HTR-8/SVneo (cell line): Measurements from ENCODE around the gene TMEM125.

Experiments
- DNase-seq: peaks from one replicate; pipeline ENCODE4 v3.0.0; 2011; ENCODE audit warnings: low spot score, mixed read lengths; ENCODE audit not compliant: insufficient read length
- FAIRE-seq: peaks from 2 replicates; lab custom pipeline; 2011; peaks lifted over from hg19 to GRCh38; lab: Jason Lieb, UNC

TMEM125 gene

DNA sequence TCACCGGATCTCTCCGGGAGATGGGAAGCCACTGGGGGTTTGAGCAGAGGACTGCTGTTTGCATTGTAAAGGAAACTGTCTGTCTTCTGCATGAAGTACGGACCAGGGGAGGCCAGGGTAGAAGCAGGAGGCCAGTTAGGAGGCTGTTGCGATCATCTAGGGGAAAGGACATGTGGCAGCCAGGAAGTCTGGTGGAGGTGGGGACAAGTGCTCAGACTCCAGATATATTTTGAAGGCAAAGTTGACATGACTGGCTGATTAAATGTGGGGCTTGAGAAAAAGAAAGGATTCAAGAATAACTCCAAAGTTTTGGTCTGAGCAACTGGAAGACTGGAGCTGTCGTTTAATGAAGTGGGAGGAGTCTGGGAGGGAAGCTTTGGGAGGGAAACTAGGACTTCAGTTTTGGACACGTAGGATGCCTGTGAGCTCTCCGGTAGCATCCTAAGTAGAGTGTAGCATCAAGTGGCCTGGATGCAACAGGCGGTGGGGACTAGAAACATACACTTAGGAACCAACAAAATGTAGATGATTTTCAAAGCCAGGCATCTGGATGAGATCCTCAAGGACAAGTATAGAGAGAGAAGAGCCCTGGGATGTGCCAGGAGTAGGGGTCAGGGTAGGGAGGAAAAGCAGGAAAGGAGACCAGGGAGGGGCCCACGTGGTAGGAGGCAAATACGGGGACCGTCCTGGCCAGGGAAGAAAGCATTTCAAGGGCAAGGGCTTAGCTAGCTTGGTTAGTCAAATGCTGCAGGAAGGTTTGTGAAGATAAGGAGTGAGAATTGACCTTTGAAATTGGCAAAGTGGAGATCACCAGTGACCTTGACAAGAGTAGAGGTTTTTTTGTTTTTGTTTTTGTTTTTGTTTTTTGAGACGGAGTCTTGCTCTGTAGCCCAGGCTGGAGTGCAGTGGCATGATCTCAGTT is 19.3 kb downstream of the TMEM125 start:
- FAIRE-seq (no peak), DNase-seq (no peak)

DNA sequence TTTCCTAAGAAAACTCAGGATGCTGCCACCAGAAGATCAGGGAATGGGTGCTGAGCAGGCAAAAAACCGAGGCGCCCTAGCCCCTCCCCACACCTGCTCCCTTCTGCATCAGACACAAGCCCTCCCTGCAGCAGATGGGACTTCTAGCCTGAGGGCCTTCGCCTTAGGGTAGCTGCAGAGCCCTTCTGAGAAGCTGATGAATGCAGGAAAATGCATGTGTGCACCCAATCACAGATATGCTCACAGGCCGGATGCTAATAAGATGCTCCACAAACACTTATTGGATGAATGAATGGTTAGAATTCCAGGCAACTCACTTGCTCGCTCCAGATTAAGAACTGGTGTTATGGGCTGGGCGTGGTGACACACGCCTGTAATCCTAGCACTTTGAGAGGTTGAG is 22.4 kb downstream of the TMEM125 start:
- DNase-seq, result no peak
- no peak for FAIRE-seq

DNA sequence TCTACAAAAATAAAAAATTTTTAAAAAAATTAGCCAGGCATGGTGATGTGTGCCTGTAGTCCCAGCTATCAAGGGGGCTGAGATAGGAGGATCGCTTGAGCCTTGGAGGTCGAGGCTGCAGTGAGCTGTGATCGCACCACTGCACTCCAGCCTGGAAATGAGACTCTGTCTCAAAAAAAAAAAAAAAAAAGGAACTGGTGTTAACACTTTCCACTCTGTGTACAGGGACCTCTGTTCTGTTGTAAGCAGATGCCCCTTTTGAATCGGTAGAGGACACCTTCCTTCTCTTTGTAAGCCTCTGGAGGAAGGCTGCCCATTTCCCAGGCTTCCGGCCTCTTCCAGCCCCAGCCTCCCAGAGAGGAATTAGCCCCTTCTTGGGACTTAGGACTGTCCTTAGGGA is 22.9 kb downstream of the TMEM125 start:
- no peak for DNase-seq

DNA sequence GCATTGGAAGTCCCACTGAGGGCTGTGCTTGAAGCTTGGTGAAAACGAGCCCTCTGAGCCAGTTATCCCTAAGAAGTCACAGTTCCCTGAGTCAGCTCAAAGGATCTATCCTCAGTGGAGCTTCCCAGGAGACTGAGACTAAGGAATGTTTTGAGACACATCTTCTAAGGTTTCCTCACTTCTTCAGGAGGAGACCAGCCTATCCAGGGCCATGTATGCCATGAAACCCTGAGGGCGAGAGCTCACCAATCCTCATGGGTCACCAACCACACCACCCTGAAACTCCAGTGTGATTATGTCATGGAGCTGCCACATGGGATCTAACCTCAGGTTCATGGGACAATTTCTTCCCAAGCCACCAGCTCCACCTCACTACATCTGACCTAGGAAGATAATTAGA is 23.4 kb downstream of the TMEM125 start:
- DNase-seq (no peak), FAIRE-seq (no peak)

More for the DNA sequence above, 22.9 kb downstream of the TMEM125 start:
- FAIRE-seq, result no peak

DNA sequence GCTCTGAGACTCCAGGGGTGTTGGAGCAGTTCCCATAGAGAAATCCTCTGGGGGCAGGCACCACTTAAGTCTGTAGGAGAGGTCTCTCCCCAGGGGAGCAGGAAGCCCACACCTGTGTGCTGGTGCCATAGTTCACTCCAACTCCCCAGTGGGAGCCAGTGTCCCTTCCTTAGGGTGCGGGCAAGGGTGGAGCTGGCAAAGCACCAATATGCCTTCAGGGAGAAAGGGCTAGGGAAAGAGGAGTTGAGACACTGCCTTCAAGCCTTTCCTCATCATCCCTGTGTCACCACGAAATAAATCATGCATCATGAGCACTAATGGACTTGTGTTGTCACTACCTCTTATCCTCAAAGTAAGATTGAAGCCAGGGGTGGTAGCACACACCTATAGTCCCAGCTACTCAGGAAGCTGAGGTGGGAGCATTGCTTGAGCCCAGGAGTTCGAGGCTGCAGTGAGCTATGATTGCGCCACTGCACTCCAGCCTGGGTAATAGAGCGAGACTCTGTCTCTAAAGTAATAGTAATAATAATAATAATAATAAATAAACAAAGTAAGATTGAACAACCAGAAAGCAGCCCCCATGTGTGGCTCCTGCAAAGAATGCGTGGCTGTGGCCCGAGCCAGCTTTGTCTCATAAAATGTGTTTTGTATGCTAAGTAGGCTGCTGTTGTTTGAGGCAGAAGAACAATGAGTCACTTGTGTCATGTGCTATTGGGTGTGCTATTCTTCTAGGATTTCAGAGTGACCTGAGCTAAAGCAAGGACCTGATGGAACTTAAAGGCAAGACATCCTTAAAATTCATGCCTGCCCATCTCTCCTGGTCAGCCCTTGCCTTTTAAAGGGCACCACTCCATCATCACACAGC is 24.3 kb downstream of the TMEM125 start:
- DNase-seq, result peak; percentile 35
- FAIRE-seq, result no peak

DNA sequence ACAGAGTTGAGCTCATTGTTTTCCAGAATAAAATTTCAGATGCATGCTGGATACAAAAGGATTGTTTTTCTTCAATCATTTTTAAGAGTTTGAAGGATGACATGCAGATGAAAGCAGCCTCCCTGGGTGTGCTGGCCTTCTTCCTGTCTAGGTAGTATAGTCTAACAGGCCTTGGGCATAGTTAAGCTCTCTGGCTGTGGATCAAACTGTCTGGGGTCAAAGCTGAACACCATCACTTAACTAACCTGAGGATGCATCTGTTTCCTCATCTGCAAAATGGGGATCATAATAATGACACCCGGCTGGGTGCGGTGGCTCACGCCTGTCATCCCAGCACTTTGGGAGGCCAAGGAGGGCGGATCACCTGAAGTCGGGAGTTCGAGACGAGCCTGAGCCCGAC is 25.0 kb downstream of the TMEM125 start:
- FAIRE-seq (no peak), DNase-seq (no peak)

DNA sequence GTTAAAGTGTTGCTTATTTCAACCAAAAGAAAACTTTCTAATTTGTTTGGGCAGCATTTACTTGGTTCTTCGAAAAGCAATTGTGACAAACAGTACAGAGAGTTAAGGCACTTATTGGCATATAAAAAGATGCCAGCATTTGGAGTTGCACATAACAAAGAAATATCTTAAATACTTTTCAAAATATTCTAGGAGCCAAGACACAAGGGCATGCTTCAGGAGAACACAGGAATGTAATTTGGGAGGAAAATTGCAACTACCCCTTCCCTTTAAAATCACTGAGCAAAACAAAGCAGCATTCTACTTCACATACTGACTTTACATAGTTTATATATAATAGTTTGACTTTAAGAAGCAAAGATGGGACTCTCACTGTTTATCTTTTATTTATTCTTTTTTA is 26.4 kb downstream of the TMEM125 start:
- no peak for FAIRE-seq
- no peak for DNase-seq

DNA sequence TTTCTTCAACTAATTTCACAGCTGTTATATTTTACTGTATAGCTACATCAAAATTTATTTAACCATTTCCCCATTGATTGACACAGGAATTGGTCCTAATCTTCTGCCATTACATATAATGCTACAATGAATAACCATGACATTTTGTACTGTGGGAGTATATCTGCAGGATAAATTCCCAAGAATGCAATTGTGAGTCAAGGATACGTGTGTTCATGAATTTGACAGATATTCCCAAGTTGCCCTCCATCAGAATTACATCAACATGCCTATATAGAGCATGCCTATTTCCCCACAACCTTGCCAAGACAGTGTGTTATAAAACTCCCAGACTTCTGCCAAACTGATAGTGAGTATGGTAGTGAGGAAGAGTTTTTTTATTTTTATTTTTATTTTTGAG is 28.3 kb downstream of the TMEM125 start:
- no peak for FAIRE-seq

DNA sequence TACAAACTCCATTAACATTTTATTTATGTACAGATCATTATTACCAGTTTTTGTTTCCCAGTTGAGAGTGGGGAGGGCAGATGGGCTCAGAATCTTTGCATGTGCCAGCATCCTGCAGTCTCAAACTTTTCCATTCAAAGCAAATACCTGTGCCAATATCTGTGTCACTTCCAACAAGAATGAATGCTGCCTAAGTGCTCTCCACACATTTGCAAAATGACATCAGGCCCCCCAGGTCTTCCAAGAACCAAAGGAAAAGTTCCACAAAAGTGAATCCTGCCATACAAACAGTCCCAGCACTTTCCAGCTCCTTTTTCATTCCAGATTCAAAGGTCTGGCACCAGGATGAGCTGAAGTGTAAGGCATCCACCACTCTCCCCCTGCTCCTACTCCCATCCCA is 29.3 kb downstream of the TMEM125 start:
- DNase-seq (no peak), FAIRE-seq (no peak)

More for the DNA sequence above, 28.3 kb downstream of the TMEM125 start:
- DNase-seq, result no peak

DNA sequence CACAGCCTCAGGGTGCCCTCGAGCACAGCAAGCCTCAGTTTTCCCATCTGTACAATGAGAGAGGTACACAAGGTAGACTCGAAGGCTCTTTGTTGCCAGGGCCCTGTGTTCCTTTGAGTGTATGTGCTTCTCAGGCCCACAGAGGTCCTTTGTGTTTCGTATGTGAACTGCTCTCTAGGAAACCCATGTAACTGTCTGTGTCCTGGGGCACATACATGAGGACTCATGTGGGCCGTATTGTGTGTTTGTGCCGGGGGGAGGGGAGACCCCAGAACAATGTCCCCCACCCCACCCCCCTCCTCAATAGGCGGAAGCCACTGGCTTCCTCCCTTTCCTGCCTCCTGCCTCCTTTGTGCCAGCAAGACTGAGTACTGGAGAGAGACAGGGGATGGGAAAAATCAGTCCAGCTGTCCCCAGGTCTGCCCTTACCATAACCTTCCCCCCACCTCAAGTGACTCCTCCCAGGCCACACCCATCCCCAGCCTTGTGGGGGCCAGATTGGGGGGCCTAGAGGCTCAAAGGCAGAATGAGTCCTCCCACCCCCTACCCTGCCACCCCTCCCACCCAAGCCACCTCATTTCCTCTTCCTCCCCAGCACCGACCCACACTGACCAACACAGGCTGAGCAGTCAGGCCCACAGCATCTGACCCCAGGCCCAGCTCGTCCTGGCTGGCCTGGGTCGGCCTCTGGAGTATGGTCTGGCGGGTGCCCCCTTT is 30.8 kb downstream of the TMEM125 start, which contains the start of gene TIE1:
TSS of gene TIE1 (plus strand) at position 605 of the 717 bp plus-strand sequence. CDS start at position 695, 90 bp downstream.
- DNase-seq (peak; percentile 56), FAIRE-seq (peak; percentile 82)

DNA sequence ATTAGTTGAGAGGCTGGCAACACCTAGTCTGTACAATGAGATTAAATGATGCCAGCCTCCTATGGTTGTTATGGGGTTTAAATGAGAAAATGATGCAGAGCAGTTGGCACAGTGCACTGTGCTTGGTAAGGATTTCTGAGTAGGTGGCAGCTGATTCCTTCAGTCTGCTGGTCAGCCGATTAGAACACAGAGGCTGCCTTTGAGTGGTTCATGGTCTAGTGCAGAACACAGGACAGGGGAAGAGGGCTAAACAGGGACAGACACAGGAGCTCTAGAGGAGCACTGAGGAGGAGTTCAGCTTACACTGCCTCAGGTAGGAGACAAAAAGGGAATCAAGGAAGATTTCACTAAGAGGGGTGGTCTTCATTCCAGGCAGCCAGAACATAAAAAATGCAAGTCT is 32.4 kb downstream of the TMEM125 start:
- FAIRE-seq, result peak; percentile 16
- DNase-seq, result no peak

DNA sequence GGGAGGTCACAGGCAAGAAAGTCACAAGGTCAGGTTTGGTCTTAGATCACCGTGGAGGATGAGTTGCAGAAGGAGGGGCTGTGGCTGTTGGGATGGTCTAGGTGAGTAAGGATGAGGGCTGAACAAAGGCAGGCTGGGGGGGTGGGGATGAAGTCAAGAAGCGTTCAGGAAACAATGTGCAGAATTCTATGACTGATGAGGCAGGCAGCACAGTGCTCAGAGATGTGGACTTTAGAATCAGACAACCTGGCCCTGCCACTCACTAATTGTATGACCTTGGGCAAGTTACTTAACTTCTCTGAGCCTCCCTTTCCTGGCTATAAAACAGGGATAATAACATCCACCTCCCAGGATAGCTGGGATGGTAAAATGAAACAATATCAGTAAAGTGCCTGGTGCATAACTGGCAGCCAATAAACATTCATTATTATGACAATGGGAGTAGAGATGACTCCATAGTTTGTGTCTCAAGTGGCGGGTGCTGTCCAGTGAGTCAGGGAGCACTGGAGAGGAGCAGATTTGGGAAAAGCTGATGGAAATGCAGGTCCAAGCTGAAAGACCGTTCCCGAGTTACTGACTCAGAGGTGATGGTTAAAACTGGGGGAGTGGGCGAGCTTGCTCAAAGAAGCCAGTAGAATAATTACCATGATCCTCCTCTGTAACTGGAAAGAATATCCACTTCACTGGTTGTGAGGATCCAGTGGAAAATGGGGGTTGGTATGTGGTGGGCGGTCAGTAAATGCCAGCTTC is 33.1 kb downstream of the TMEM125 start:
- DNase-seq (no peak), FAIRE-seq (no peak)

DNA sequence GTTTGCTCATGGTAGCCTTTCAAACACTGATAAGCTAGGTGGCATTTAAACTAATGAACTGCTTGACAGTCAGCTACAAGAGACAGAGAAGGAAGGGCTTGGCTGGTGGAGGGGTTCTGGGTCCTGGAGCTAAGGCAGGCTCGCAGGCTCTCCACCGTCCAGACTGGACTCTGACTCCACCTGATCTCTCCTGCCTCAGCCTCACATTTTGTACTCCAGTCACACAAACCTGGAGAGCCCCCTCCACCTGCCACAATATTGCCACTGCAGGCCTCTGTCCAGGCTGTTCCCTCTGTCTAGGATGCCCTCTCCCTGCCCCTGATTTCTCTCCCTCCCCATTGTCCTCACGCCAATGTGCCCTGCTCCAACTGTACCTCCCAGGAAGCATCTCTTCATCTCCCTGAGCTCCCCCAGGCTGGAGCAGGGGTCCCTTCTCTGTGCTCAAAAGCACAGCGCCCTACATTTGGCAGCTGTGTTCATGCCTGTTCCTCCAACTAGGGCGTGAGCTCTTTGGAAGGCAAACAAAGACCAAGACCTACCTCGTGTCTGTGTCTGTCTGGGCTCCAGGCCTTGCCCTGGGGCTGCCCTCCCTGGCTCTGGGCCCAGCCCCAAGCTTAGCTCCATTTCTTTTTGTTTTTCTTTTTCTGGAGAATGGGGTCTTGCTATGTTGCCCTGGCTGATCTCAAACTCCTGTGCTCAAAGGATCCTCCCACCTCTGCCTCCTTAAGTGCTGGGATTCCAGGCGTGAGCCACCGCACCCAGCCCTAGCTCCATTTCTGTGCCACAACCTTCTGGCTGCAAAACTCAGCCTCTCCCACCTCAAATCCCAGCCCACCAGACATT is 33.9 kb downstream of the TMEM125 start:
- no peak for FAIRE-seq
- DNase-seq, result no peak

DNA sequence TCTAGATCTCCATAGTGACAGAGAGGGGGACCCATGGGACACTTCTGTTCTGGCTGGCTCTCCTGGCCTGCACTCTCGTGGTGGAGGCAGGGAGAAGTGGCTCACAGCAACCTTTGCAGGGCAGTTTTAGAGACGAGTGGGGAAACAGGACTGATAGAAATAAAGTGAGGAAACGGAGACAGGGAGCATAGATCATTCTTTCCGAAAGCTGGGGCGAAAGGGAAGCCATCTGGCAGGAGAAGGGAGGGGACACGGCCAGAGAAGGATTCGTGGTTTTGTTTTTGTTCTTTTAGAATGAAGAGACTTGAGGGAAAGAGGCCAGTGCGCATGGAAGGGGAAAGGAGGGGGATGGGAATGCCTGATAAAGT is 34.5 kb downstream of the TMEM125 start:
- FAIRE-seq (no peak), DNase-seq (no peak)

DNA sequence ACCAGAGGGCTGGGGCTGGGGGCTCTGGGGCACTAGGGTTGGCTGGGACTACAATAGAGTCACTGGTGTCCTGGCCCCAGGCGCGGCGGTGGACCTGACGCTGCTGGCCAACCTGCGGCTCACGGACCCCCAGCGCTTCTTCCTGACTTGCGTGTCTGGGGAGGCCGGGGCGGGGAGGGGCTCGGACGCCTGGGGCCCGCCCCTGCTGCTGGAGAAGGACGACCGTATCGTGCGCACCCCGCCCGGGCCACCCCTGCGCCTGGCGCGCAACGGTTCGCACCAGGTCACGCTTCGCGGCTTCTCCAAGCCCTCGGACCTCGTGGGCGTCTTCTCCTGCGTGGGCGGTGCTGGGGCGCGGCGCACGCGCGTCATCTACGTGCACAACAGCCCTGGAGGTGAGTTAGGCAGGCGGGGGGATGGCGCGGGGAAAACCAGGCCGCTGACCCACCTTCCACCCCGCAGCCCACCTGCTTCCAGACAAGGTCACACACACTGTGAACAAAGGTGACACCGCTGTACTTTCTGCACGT is 35.1 kb downstream of the TMEM125 start:
- FAIRE-seq (no peak), DNase-seq (no peak)

DNA sequence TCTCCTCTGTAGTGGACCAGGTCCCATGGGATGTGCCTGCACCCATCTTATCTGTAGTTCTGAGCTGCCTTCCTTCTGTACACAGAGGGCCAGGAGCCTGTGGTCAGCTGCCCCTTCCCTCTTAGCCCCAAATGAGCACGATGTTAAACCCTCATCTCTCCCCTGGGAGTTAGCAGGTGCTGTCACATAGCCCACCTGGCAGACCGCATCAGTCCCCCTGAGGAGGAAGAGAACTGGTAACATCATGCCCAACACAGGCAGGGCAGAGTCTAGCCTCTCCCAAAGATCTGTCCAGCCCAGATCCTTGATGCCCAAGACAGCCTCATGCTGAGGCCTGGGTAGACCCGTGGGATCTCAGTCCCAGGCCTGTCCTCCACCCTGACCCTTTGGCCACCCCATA is 35.7 kb downstream of the TMEM125 start:
- no peak for FAIRE-seq
- no peak for DNase-seq

DNA sequence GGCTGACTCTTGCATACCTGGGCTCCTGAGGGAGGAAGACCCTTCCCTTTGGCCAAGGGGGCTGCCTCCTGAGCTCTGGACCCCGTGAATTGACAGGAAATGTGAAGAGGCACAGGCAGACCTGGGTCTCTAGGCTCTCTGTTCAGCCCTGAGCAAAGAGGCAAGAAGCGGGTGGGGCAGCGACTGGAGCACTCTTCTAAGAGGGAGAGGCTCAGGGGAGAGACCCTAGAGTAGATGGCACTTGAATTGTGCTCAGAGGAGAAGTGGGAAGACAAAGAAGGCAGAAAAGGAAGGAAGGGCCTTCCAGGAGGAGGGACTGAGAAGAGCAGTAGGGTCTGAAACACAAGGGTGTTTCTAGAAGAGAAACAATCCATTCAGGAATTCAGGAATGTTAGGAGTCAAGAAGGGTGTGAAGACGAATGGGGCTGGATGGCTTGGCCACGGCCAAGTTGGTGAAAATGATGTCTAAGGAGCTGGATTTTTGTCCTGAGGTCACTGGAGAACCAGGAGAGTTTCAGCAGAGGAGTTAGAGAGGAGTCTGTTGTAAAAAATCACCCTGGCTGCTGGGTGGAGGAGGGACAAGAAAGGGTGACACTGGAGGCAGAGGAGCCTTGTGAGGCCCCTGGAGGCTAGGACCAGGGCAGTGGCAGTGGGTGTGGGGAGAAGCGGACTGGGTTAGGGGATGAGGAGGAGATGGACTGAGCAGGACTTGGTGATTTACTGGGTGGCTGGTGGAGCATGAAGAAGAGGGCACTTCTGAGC is 36.3 kb downstream of the TMEM125 start:
- FAIRE-seq, result no peak

More for the DNA sequence above, 36.3 kb downstream of the TMEM125 start:
- no peak for DNase-seq
